H1 (cell line): ENCODE measurements around the gene RPL7L1. TPM values are rescaled to one million over a fixed set of nuclear protein-coding genes. Genes with fewer than 3 reads are reported as not detected.

ENCODE experiments used
- CTCF ChIA-PET: fragments of 300-600 bp; sonication (Branson Sonifier 250); formaldehyde crosslinking; loops from one replicate; lab custom pipeline; 2021; ENCODE audit not compliant: partially characterized antibody; lab: Charles Lee
- POLR2A ChIA-PET: fragments of 300-600 bp; sonication (Branson Sonifier 250); formaldehyde crosslinking; loops from one replicate; lab custom pipeline; 2021; ENCODE audit warnings: inconsistent platforms; ENCODE audit not compliant: partially characterized antibody; lab: Charles Lee
- DNase-seq, 2 experiments: peaks; one replicate each; pipeline versions ENCODE4 v3.0.0 to v3.0.0-alpha.2; 2010 to 2022; ENCODE audit warnings: low spot score in 2 of 2, low read depth in 1 of 2, mixed read lengths in 1 of 2
- FAIRE-seq: peaks from 2 replicates; lab custom pipeline; 2011; peaks lifted over from hg19 to GRCh38; lab: Jason Lieb, UNC
- H2AFZ ChIP-seq: 2 replicates; pipeline ENCODE4 v1.8.1; 2012; ENCODE audit warnings: low read length, inconsistent platforms
- H2AK5ac ChIP-seq: 2 replicates; pipeline ENCODE4 v1.6.1; 2013; ENCODE audit warnings: low read depth, low read length
- H2BK120ac ChIP-seq: replicated peaks from 2 replicates; pipeline ENCODE3; 2013; ENCODE audit warnings: low read depth, low read length, inconsistent platforms
- H2BK12ac ChIP-seq: 2 replicates; pipeline ENCODE4 v1.6.1; 2013; ENCODE audit warnings: low read depth, low read length
- H2BK15ac ChIP-seq: 2 replicates; pipeline ENCODE4 v1.6.1; 2013; ENCODE audit warnings: low read length
- H2BK20ac ChIP-seq: 2 replicates; pipeline ENCODE4 v1.6.1; 2013; ENCODE audit warnings: low read length
- H2BK5ac ChIP-seq: 2 replicates; pipeline ENCODE4 v1.6.1; 2013; ENCODE audit warnings: low read depth, low read length
- H3K14ac ChIP-seq: 2 replicates; pipeline ENCODE4 v1.6.1; 2013; ENCODE audit warnings: inconsistent platforms; ENCODE audit not compliant: insufficient read length
- H3K18ac ChIP-seq: 2 replicates; pipeline ENCODE4 v1.6.1; 2013; ENCODE audit warnings: low read length; ENCODE audit errors: extremely low read depth
- H3K23ac ChIP-seq: 2 replicates; pipeline ENCODE4 v1.6.1; 2013; ENCODE audit warnings: inconsistent platforms; ENCODE audit not compliant: insufficient read length
- H3K23me2 ChIP-seq: 2 replicates; pipeline ENCODE4 v1.6.1; 2013; ENCODE audit warnings: low read depth, low read length
- H3K27ac ChIP-seq: 2 replicates; pipeline ENCODE4 v1.6.1; 2011; ENCODE audit warnings: low read depth, low read length, inconsistent platforms
- H3K27me3 ChIP-seq, 4 experiments: replicated peaks in 1 of 4; 1 replicate in 1 of 4; 2 replicates in 3 of 4; pipeline versions ENCODE4 v1.6.1 to v1.8.1; 2011 to 2013; ENCODE audit warnings: low read length in 3 of 4, mild to moderate bottlenecking in 3 of 4, inconsistent platforms in 2 of 4, mixed read lengths in 2 of 4, moderate library complexity in 1 of 4; ENCODE audit not compliant: control insufficient read depth in 3 of 4, insufficient read depth in 3 of 4; ENCODE audit errors: extremely low read depth in 1 of 4
- H3K36me3 ChIP-seq, 4 experiments: 2 replicates each; pipeline versions ENCODE4 v1.6.1 to v1.8.1; 2011 to 2013; ENCODE audit warnings: mild to moderate bottlenecking in 4 of 4, low read length in 3 of 4, moderate library complexity in 2 of 4, control low read depth in 1 of 4, inconsistent platforms in 1 of 4; ENCODE audit not compliant: insufficient read depth in 4 of 4, control insufficient read depth in 2 of 4
- H3K4ac ChIP-seq: replicated peaks from 2 replicates; pipeline ENCODE3; 2013; ENCODE audit warnings: low read length, low read depth, mixed read lengths, inconsistent platforms; ENCODE audit not compliant: insufficient read length
- H3K4me1 ChIP-seq, 4 experiments: replicated peaks in 1 of 4; 1 replicate in 1 of 4; 2 replicates in 3 of 4; pipeline versions ENCODE4 v1.6.1 to v1.8.1; 2011 to 2013; ENCODE audit warnings: low read length in 3 of 4, inconsistent platforms in 2 of 4, mixed read lengths in 1 of 4; ENCODE audit not compliant: insufficient read depth in 4 of 4, control insufficient read depth in 3 of 4
- H3K4me2 ChIP-seq, 2 experiments: 2 replicates each; pipeline versions ENCODE4 v1.6.1 to v1.8.1; 2011 to 2013; ENCODE audit warnings: low read depth in 2 of 2, low read length in 2 of 2, control low read depth in 1 of 2, inconsistent platforms in 1 of 2, mild to moderate bottlenecking in 1 of 2; ENCODE audit not compliant: insufficient read depth in 1 of 2
- H3K4me3 ChIP-seq, 4 experiments: fragments of 200-600, 300-600 bp in 1 of 4; sonication (generic), shearing (Covaris generic), sonication (Bioruptor Twin) in 1 of 4; 2 replicates each; pipeline versions ENCODE4 v1.5.1 to v1.8.1; 2011 to 2016; ENCODE audit warnings: low read length in 4 of 4, low read depth in 3 of 4, control low read depth in 2 of 4, inconsistent platforms in 2 of 4, mild to moderate bottlenecking in 2 of 4, mixed read lengths in 1 of 4, moderate library complexity in 1 of 4; ENCODE audit not compliant: insufficient read depth in 2 of 4; ENCODE audit errors: extremely low read depth in 1 of 4
- H3K56ac ChIP-seq: replicated peaks from 2 replicates; pipeline ENCODE3; 2013; ENCODE audit warnings: low read depth, mild to moderate bottlenecking, mixed read lengths, low read length, inconsistent platforms; ENCODE audit not compliant: insufficient read length
- H3K79me1 ChIP-seq: 2 replicates; pipeline ENCODE4 v1.6.1; 2013; ENCODE audit warnings: low read depth, low read length, control low read depth
- H3K79me2 ChIP-seq, 2 experiments: 2 replicates each; pipeline versions ENCODE4 v1.6.1 to v1.8.1; 2012 to 2013; ENCODE audit warnings: low read length in 2 of 2, mild to moderate bottlenecking in 2 of 2, inconsistent platforms in 1 of 2; ENCODE audit not compliant: insufficient read depth in 2 of 2, control insufficient read depth in 1 of 2
- H3K9ac ChIP-seq, 4 experiments: replicated peaks in 1 of 4; 1 replicate in 1 of 4; 2 replicates in 3 of 4; pipeline versions ENCODE4 v1.6.1 to v1.8.1; 2011 to 2013; ENCODE audit warnings: low read depth in 3 of 4, low read length in 3 of 4, control low read depth in 2 of 4, mild to moderate bottlenecking in 2 of 4, moderate library complexity in 2 of 4, inconsistent platforms in 1 of 4; ENCODE audit errors: extremely low read depth in 1 of 4
- H3K9me3 ChIP-seq, 2 experiments: 2 replicates each; pipeline versions ENCODE4 v1.6.1 to v1.8.1; 2012 to 2013; ENCODE audit warnings: mild to moderate bottlenecking in 2 of 2, moderate library complexity in 2 of 2, control low read depth in 1 of 2, inconsistent platforms in 1 of 2, low read depth in 1 of 2, low read length in 1 of 2, mixed read lengths in 1 of 2; ENCODE audit not compliant: insufficient read depth in 2 of 2
- H4K20me1 ChIP-seq, 2 experiments: replicated peaks in 1 of 2; 2 replicates each; pipeline versions ENCODE3 to v1.8.1; 2011 to 2013; ENCODE audit warnings: inconsistent platforms in 2 of 2, low read length in 2 of 2, mild to moderate bottlenecking in 1 of 2; ENCODE audit not compliant: insufficient read depth in 2 of 2, control insufficient read depth in 1 of 2
- H4K5ac ChIP-seq: 2 replicates; pipeline ENCODE4 v1.6.1; 2013; ENCODE audit warnings: low read length, low read depth, mixed read lengths, inconsistent platforms; ENCODE audit not compliant: insufficient read length
- H4K8ac ChIP-seq: 2 replicates; pipeline ENCODE4 v1.8.0; 2013; ENCODE audit warnings: mild to moderate bottlenecking, moderate library complexity, low read length, inconsistent platforms; ENCODE audit not compliant: insufficient read depth; ENCODE audit errors: extremely low read depth
- H4K91ac ChIP-seq: replicated peaks from 2 replicates; pipeline ENCODE3; 2013; ENCODE audit warnings: low read length, mixed read lengths, inconsistent platforms; ENCODE audit not compliant: insufficient read length
- CBX5 ChIP-seq: fragments of 300-800, 300-1000 bp; sonication (generic); IDR thresholded peaks from 2 replicates; pipeline ENCODE4 v1.7.1; 2016; ENCODE audit warnings: antibody characterized with exemption, low read length, low read depth
- EGR1 ChIP-seq: IDR thresholded peaks from 2 replicates; pipeline ENCODE4 v1.6.1; 2011; ENCODE audit warnings: low read depth, low read length, borderline replicate concordance
- HDAC6 ChIP-seq: IDR thresholded peaks from one replicate; pipeline ENCODE4 v1.7.1; 2012; ENCODE audit warnings: low read depth, mild to moderate bottlenecking, inconsistent platforms, low read length, moderate library complexity
- JUND ChIP-seq: IDR thresholded peaks from 2 replicates; pipeline ENCODE4 v1.6.1; 2011; ENCODE audit warnings: mild to moderate bottlenecking, improper control_type of control experiment, low read length
- KDM4A ChIP-seq: IDR thresholded peaks from one replicate; pipeline ENCODE4 v1.7.1; 2012; ENCODE audit warnings: low read depth, mild to moderate bottlenecking, moderate library complexity, low read length, inconsistent platforms; ENCODE audit not compliant: severe bottlenecking
- NANOG ChIP-seq: IDR thresholded peaks from 2 replicates; pipeline ENCODE4 v1.6.1; 2011; ENCODE audit warnings: low read length, low read depth, mild to moderate bottlenecking, inconsistent platforms; ENCODE audit not compliant: insufficient read depth, poor library complexity, severe bottlenecking
- POLR2AphosphoS5 ChIP-seq: IDR thresholded peaks from 2 replicates; pipeline ENCODE4 v1.6.1; 2011; ENCODE audit warnings: low read depth, low read length
- SAP30 ChIP-seq: fragments of 300-600 bp; sonication (generic); IDR thresholded peaks from 2 replicates; pipeline ENCODE4 v1.7.1; 2012; ENCODE audit warnings: low read length, moderate library complexity, mild to moderate bottlenecking, inconsistent platforms; ENCODE audit not compliant: insufficient read depth, insufficient replicate concordance
- SIN3A ChIP-seq, 2 experiments: IDR thresholded peaks in 1 of 2; conservative IDR thresholded peaks in 1 of 2; 2 replicates each; pipeline ENCODE4 v1.6.1; 2011 to 2012; ENCODE audit warnings: low read length in 2 of 2, improper control_type of control experiment in 1 of 2, low read depth in 1 of 2, mild to moderate bottlenecking in 1 of 2
- WGBS, 2 experiments: shearing (Covaris generic) in 1 of 2; methylation state at CpG; one replicate each; pipeline versions ENCODE4 v1.1.6 to v1.1.7; 2013 to 2015; ENCODE audit warnings: low lambda C conversion rate in 2 of 2, mixed read lengths in 2 of 2, inconsistent platforms in 1 of 2, low coverage in 1 of 2, missing lambda C conversion rate in 1 of 2; ENCODE audit not compliant: insufficient replicate concordance in 2 of 2, insufficient coverage in 1 of 2, insufficient read length in 1 of 2; ENCODE audit errors: extremely low coverage in 1 of 2, missing lambda C conversion rate in 1 of 2; 5-methylcytosine and 5-hydroxymethylcytosine counted together
- polyA plus RNA-seq, 7 experiments: library from polyadenylated mRNA; depleted of rRNA in 3 of 7; stranded (reverse) in 5 of 7; unstranded in 2 of 7; fragments of >200 nt in 5 of 7; fragments of 200-250 nt in 2 of 7; gene quantifications; 1 replicate in 5 of 7; 2 replicates in 1 of 7; 4 replicates in 1 of 7; pipeline versions ENCODE4 v1.2.1 to v1.2.3, GENCODE V29; 2011 to 2013; ENCODE audit warnings: missing spikeins in 2 of 7, mixed read lengths in 2 of 7
- total RNA-seq: library from RNA; stranded (reverse); fragmentation: NEBNext Ultra II Directional; extraction: Animal tissue kit (Norgen Biotek cat#: 25700); gene quantifications from 2 replicates; pipeline ENCODE4 v1.2.1, GENCODE V29; 2021

Gene RPL7L1
- total and polyA plus RNA-seq, 2 of the 8 experiments (the other 6 are each of a cell fraction or from before 2014, with no cell fraction given): 31.0 to 117 TPM

- CTCF ChIA-PET: interaction anchor here (0.5 to 0.9 kb wide), 2 partner anchors 295 to 732 kb away, joined by 3 read pairs; no protein-coding TSS in a partner anchor
- H3K4ac ChIP-seq: no peak overlapping the region
Measured at GRCh38 chr6:42896178-42896719, 16.8 kb downstream of the RPL7L1 start.

More at GRCh38 chr6:42896178-42896719, 16.8 kb downstream of the RPL7L1 start:
- Histone ChIP-seq H3K36me3 (no peaks in the 10 kb centered on the region), H3K79me1 (no peaks in the 10 kb centered on the region), H3K18ac (no peak overlapping the region), H2BK20ac (no peak overlapping the region), H3K4me1 (peaks cover 1 to 8% (median 7%) of the 10 kb centered on the region in 4 experiments; a peak in 6 of 7 replicates), H3K14ac (no peak overlapping the region), H2AK5ac (no peak overlapping the region), H3K4me3 (no peak overlapping the region), H3K56ac (no peak overlapping the region), H3K27ac (no peak overlapping the region), H4K8ac (no peak overlapping the region), H3K27me3 (no peaks in the 10 kb centered on the region), H2BK5ac (no peak overlapping the region), H2BK12ac (no peak overlapping the region), H4K91ac (no peak overlapping the region), H2AFZ (no peak overlapping the region), H3K9ac (no peak overlapping the region), H2BK120ac (no peak overlapping the region), H3K9me3 (no peaks in the 10 kb centered on the region), H4K5ac (no peak overlapping the region), H3K79me2 (no peaks in the 10 kb centered on the region), H3K4me2 (no peak overlapping the region), H4K20me1 (no peaks in the 10 kb centered on the region), H3K23me2 (no peaks in the 10 kb centered on the region), H3K23ac (no peak overlapping the region), H2BK15ac (no peak overlapping the region)
- TF ChIP-seq SIN3A (conservative IDR thresholded peaks at IDR 0.05 in 1 of 2, IDR thresholded peaks at IDR 0.05 in 1 of 2; ENCODE audit: low read depth in 1 of 2, low read length in 2 of 2) (no peak), NANOG (no peak), EGR1 (no peak), SAP30 (no peak), HDAC6 (no peak), CBX5 (no peak), KDM4A (no peak), JUND (no peak), POLR2AphosphoS5 (no peak)
- FAIRE-seq (no peak), DNase-seq (no peak)
- 93% methylated on average over 10 of the region's 10 CpGs; no CpG with 5 or more reads in 1 of the 2 experiments for WGBS, 2 experiments
- POLR2A ChIA-PET: interaction anchor here (0.7 to 1.4 kb wide), 4 partner anchors 8 to 125 kb away, joined by 3 to 4 read pairs (median 4); no protein-coding TSS in a partner anchor
